Psoas muscle (tissue), 8 donors: ENCODE results near the gene APOA4. TPM values are rescaled to one million over a fixed set of nuclear protein-coding genes. Genes with fewer than 3 reads are reported as not detected.

Experiments
- ATAC-seq, 4 donors: fragments of 200-7000 bp; cut with Tn5 transposase; one replicate each; pipeline ENCODE4 v1.9.1; 2020; ENCODE audit warnings: moderate library complexity in 3 of 4, mild to moderate bottlenecking in 2 of 4
- DNase-seq, 2 donors: peaks; one replicate each; pipeline ENCODE4 v3.0.0-alpha.2; 2020
- H3K27ac ChIP-seq: fragments of 200-600 bp; one replicate; pipeline ENCODE4 v1.8.0; 2022
- H3K27me3 ChIP-seq, 3 donors: fragments of 200-600 bp in 1 of 3; one replicate each; pipeline versions ENCODE4 v1.6.1 to v1.8.0; 2013 to 2022; ENCODE audit warnings: low read length in 2 of 3, mild to moderate bottlenecking in 2 of 3, moderate library complexity in 1 of 3; ENCODE audit not compliant: insufficient read depth in 3 of 3
- H3K36me3 ChIP-seq, 2 donors: fragments of 200-600 bp in 1 of 2; one replicate each; pipeline versions ENCODE4 v1.6.1 to v1.8.0; 2013 to 2022; ENCODE audit warnings: low read depth in 1 of 2, mild to moderate bottlenecking in 1 of 2, moderate library complexity in 1 of 2; ENCODE audit not compliant: insufficient read depth in 1 of 2
- H3K4me1 ChIP-seq: fragments of 200-600 bp; one replicate; pipeline ENCODE4 v1.8.0; 2022
- H3K4me3 ChIP-seq: fragments of 200-600 bp; one replicate; pipeline ENCODE4 v1.8.0; 2022; ENCODE audit warnings: mild to moderate bottlenecking
- H3K9me3 ChIP-seq: fragments of 200-600 bp; one replicate; pipeline ENCODE4 v1.8.0; 2022
- CTCF ChIP-seq: fragments of 200-600 bp; IDR thresholded peaks from one replicate; pipeline ENCODE4 v1.8.0; 2022; ENCODE audit warnings: antibody characterized with exemption
- WGBS, 3 donors: extraction: QIAGEN DNeasy Blood & Tissue Kit; methylation state at CpG; one replicate each; pipeline versions ENCODE4 v1.1.6 to v1.1.7; 2013; 5-methylcytosine and 5-hydroxymethylcytosine counted together
- intact Hi-C, 2 donors: fragments of 100-400 bp; cut with DNase I; formaldehyde crosslinking; loops; one replicate each; pipeline versions ENCODE4 v1.11.0 to v1.14.2; 2022
- polyA plus RNA-seq, 3 donors: library from polyadenylated mRNA; stranded (reverse); fragments of 200-250 nt; gene quantifications; one replicate each; pipeline ENCODE4 v1.2.3, GENCODE V29; 2013
- total RNA-seq, 4 donors: library from RNA; stranded (reverse); fragmentation: NEBNext Ultra II Directional in 2 of 4; extraction: Animal tissue kit (Norgen Biotek cat#: 25700) in 2 of 4; gene quantifications; one replicate each; pipeline versions ENCODE4 v1.2.1 to v1.2.4, GENCODE V29; 2021 to 2023
- donor health status: healthy with polysubstance abuse.
- donor health status: DM: no; HTN: no; CAD: no; lungs with moderate emphysema.
- donor health status: Bipolar disorder and iron deficiency.
- donor health status: healthy.
- donor health status: DM: yes; HTN: yes; CAD: no.
- donor health status: DM: no; HTN: no; CAD: no.
- donor health status: DM: no; HTN: no; CAD: no.
- donor health status: DM: yes; HTN: yes; CAD: no.

Gene APOA4
- total and polyA plus RNA-seq, 7 donors, result 0.44 to 6.0 (median 0.50) TPM; not detected in 4

- intact Hi-C loops, result no loop called here
- H3K4me1 ChIP-seq, result peaks cover 9% of the 10 kb centered on the region
- DNase-seq (no peak), ATAC-seq (no peak)
- H3K36me3 ChIP-seq, result no peaks in the 10 kb centered on the region
- TF ChIP-seq CTCF, result no peak
- WGBS, 3 donors, result 88 to 94% (median 93%) methylated on average over 14 of the region's 14 CpGs
- H3K27me3 ChIP-seq, result no peaks in the 10 kb centered on the region
- H3K9me3 ChIP-seq, result no peaks in the 10 kb centered on the region
- no peak overlapping the region for H3K27ac ChIP-seq
- no peak overlapping the region for H3K4me3 ChIP-seq
Measured at GRCh38 chr11:116833816-116834534, 10.9 kb upstream of the APOA4 start.

GRCh38 chr11:116833491-116833815 is 10.3 kb upstream of the APOA4 start:
- DNase-seq (peak in 1 of 2 donors; percentile 39), ATAC-seq (no peak)
- no peak for TF ChIP-seq CTCF
- Histone ChIP-seq H3K36me3 (no peaks in the 10 kb centered on the region), H3K4me1 (peaks cover 9% of the 10 kb centered on the region), H3K9me3 (no peaks in the 10 kb centered on the region), H3K27ac (no peak overlapping the region), H3K4me3 (no peak overlapping the region), H3K27me3 (no peaks in the 10 kb centered on the region)
- WGBS, 3 donors, result 90 to 95% (median 92%) methylated on average over 10 of the region's 10 CpGs
- intact Hi-C loops, result no loop called here

- no peak for TF ChIP-seq CTCF
- Histone ChIP-seq H3K27ac (no peak overlapping the region), H3K9me3 (no peaks in the 10 kb centered on the region), H3K27me3 (no peaks in the 10 kb centered on the region), H3K4me1 (peaks cover 9% of the 10 kb centered on the region), H3K4me3 (no peak overlapping the region), H3K36me3 (no peaks in the 10 kb centered on the region)
- 70 to 83% (median 70%) methylated on average over 12 to 13 of the region's 13 CpGs for WGBS, 3 donors
- intact Hi-C loops, result no loop called here
- no peak for DNase-seq
- ATAC-seq, result no peak
Measured at GRCh38 chr11:116832350-116833290, 9.5 kb upstream of the APOA4 start.

GRCh38 chr11:116831790-116832349 is 8.8 kb upstream of the APOA4 start:
- no peak for TF ChIP-seq CTCF
- ATAC-seq, result no peak
- Histone ChIP-seq H3K4me3 (no peak overlapping the region), H3K9me3 (no peaks in the 10 kb centered on the region), H3K27me3 (no peaks in the 10 kb centered on the region), H3K27ac (no peak overlapping the region), H3K36me3 (no peaks in the 10 kb centered on the region), H3K4me1 (peaks cover 9% of the 10 kb centered on the region)
- intact Hi-C loops, result no loop called here
- DNase-seq, result no peak
- WGBS, 3 donors, result 92 to 95% (median 93%) methylated on average over 7 of the region's 7 CpGs
